ENCODE results near the gene ERN1. TPM values are rescaled to one million over a fixed set of nuclear protein-coding genes. Genes with fewer than 3 reads are reported as not detected.
"Not testable (repeated sequence)": the region's sequence is repeated elsewhere in the genome, so short reads cannot be mapped to it uniquely, and the experiment has no call there.

Gene ERN1
- total RNA-seq, 4 donors from 2014 or later, result 8.4 to 12.8 (median 12.1) TPM

DNA sequence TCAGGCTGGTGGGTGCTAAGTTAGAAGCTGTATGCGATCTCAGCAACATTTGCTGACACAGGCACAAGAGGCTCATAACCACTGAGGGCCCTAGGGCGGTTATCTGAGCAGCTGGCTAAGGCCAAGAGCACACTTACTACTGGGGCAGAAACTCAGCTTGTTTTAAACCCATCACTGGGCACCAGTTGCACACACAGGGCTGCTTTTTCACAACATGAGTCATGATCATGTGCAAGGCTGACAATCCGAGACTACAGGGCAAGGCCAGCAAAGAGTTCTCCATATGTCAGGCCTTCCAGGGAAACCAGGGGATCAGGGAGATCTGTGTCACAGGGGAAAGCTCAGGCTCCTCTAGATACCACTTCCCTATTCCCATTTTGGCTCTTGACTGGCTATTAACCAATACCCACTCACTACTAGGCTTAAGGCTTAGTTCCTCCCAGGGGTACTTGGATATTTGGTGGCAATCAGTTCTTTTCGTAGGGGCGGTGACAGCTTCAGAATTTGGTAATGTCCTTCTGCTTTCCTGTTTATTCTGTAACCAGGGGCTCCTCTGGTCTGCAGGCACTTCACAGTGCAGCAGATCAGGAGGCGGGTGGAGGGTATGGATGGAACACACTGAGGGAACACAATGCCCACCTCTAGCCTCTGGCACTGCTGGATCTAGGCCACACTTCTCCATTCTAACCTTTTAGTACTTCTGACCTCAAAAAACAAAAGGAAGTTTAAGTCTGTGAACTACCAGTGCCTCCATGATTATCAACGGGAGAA is 44.9 kb upstream of the ERN1 start:
- no peaks in the 10 kb centered on the region for H3K27me3 ChIP-seq
- peaks cover 0 to 42% (median 3%) of the 10 kb centered on the region in 3 donors for H3K4me1 ChIP-seq
- TF ChIP-seq POLR2A (IDR thresholded peaks at IDR 0.05) (no peak), EP300 (IDR thresholded peaks at IDR 0.05) (no peak), POLR2AphosphoS5 (IDR thresholded peaks at IDR 0.05) (no peak)
- TF ChIP-seq, protein P1, sequence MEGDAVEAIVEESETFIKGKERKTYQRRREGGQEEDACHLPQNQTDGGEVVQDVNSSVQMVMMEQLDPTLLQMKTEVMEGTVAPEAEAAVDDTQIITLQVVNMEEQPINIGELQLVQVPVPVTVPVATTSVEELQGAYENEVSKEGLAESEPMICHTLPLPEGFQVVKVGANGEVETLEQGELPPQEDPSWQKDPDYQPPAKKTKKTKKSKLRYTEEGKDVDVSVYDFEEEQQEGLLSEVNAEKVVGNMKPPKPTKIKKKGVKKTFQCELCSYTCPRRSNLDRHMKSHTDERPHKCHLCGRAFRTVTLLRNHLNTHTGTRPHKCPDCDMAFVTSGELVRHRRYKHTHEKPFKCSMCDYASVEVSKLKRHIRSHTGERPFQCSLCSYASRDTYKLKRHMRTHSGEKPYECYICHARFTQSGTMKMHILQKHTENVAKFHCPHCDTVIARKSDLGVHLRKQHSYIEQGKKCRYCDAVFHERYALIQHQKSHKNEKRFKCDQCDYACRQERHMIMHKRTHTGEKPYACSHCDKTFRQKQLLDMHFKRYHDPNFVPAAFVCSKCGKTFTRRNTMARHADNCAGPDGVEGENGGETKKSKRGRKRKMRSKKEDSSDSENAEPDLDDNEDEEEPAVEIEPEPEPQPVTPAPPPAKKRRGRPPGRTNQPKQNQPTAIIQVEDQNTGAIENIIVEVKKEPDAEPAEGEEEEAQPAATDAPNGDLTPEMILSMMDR (IDR thresholded peaks at IDR 0.05), result no peak
- WGBS, 2 donors (ENCODE audit: low coverage in 1 of 2), result 80% methylated on average over 5 of the region's 7 CpGs; no CpG with 5 or more reads in 1 of the 2 donors
- H3K9me3 ChIP-seq, result no peaks in the 10 kb centered on the region
- no peak overlapping the region for H3K4me3 ChIP-seq
- H3K36me3 ChIP-seq, result peaks cover 0 to 34% of the 10 kb centered on the region in 2 donors
- H3K27ac ChIP-seq, result peak overlapping the region in 3 of 4 donors; percentile 25 to 63 (median 44)
- ATAC-seq, result peak; percentile 75

DNA sequence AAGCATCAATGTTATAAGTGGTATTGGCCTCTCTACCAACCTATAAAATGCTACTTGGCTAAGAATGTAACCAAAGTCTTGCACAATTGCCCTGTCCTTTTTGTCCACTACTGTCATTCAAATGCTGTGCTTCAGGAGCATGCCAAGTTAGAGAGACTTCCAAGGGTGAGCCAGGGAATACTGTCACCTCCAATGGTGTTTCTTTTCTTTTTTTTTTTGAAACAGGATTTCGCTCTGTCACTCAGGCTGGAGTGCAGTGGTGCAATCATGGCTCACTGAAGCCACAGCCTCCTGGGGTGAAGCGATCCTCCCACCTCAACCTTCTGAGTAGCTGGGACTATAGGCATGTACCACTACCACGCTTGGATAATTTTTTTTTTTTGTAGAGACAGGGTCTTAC is 43.7 kb upstream of the ERN1 start:
- H3K4me3 ChIP-seq, result no peak overlapping the region
- H3K27ac ChIP-seq, result peak overlapping the region in 1 of 4 donors; percentile 44
- H3K4me1 ChIP-seq, result peaks cover 0 to 40% (median 3%) of the 10 kb centered on the region in 3 donors
- H3K9me3 ChIP-seq, result no peaks in the 10 kb centered on the region
- no peak for ATAC-seq
- peaks cover 0 to 36% of the 10 kb centered on the region in 2 donors for H3K36me3 ChIP-seq
- no peak for TF ChIP-seq POLR2AphosphoS5 (IDR thresholded peaks at IDR 0.05)
- TF ChIP-seq POLR2A (IDR thresholded peaks at IDR 0.05), result no peak
- TF ChIP-seq, protein P1 (IDR thresholded peaks at IDR 0.05), result no peak
- no peak for TF ChIP-seq EP300 (IDR thresholded peaks at IDR 0.05)
- H3K27me3 ChIP-seq, result no peaks in the 10 kb centered on the region
- WGBS, 2 donors (ENCODE audit: low coverage in 1 of 2), result 100% methylated on average over 3 of the region's 3 CpGs; no CpG with 5 or more reads in 1 of the 2 donors

DNA sequence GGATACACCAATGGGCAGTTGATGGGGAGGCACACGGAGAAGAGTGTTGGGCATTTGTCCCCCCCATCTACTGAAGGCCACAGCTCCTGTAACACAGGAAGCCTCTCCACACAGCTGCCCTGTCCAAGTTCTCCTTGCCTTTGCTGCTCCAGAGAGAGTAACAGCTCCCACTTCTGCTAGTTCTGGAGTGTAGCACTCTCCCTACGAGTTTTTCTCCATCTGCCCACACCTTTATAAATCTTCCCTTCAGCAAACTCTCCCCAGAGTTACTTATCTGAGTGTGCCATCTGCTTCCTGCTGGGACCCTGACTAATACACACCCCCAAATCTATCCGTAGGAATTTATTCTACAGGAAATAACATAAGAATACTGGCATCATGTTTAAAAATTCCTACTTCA is 42.6 kb upstream of the ERN1 start:
- no peak for ATAC-seq
- TF ChIP-seq POLR2AphosphoS5 (IDR thresholded peaks at IDR 0.05) (no peak), POLR2A (IDR thresholded peaks at IDR 0.05) (no peak)
- TF ChIP-seq, protein P1 (IDR thresholded peaks at IDR 0.05), result no peak
- peaks cover 0 to 41% of the 10 kb centered on the region in 2 donors for H3K36me3 ChIP-seq

DNA sequence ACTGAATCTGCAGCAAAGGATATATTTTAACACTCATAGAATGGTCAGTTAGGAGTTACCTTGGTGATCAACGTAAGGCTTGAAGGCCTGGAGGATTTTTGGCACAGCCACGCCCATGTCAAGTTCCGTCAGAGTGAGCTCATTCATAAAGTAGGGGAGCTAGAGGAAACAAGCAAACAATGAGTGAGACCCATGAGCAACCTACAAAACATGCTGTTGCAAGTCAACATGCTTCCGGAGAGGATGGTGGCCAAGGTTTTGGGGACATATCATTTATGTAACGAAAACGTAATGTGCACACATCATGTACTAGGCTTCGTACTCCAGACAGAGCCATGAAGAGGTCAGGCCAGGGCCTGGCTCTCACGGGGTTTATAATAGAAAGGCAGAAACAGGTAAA is 41.1 kb upstream of the ERN1 start:
- peaks cover 0 to 14% (median 0%) of the 10 kb centered on the region in 3 donors for H3K4me1 ChIP-seq
- 64 to 86% methylated on average over 8 of the region's 8 CpGs for WGBS, 2 donors (ENCODE audit: low coverage in 1 of 2)
- no peak for ATAC-seq
- no peaks in the 10 kb centered on the region for H3K27me3 ChIP-seq
- peaks cover 0 to 35% of the 10 kb centered on the region in 2 donors for H3K36me3 ChIP-seq
- no peak overlapping the region for H3K27ac ChIP-seq
- TF ChIP-seq, protein P1 (IDR thresholded peaks at IDR 0.05), result no peak
- TF ChIP-seq POLR2A (IDR thresholded peaks at IDR 0.05), result no peak
- TF ChIP-seq POLR2AphosphoS5 (IDR thresholded peaks at IDR 0.05), result no peak
- TF ChIP-seq EP300 (IDR thresholded peaks at IDR 0.05), result no peak
- H3K4me3 ChIP-seq, result no peak overlapping the region
- no peaks in the 10 kb centered on the region for H3K9me3 ChIP-seq

More for the DNA sequence above, 42.6 kb upstream of the ERN1 start:
- no peak overlapping the region for H3K27ac ChIP-seq
- no peak overlapping the region for H3K4me3 ChIP-seq
- no peaks in the 10 kb centered on the region for H3K9me3 ChIP-seq
- no peaks in the 10 kb centered on the region for H3K27me3 ChIP-seq
- 62 to 70% methylated on average over 2 to 3 of the region's 3 CpGs for WGBS, 2 donors (ENCODE audit: low coverage in 1 of 2)
- H3K4me1 ChIP-seq, result peaks cover 0 to 28% (median 3%) of the 10 kb centered on the region in 3 donors

DNA sequence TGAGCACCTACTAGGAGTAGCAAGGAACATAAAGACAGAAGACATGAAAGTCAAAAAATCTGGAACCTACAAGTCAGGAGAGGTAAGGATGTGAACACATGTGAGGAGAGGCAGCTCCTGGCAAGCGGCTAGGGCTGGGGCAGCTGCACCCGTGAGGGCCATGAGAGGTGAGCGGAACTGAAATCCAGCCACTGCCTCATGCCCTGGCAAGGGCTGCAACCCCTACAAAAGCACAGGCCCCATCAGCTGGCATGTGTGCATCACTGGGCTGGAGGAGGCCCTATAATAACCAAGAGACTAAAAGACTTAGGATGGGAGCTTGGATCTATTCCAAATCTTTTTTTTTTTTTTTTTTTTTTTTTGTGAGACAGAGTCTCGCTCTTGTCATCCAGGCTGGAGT is 40.3 kb upstream of the ERN1 start:
- H3K27ac ChIP-seq, result no peak overlapping the region

DNA sequence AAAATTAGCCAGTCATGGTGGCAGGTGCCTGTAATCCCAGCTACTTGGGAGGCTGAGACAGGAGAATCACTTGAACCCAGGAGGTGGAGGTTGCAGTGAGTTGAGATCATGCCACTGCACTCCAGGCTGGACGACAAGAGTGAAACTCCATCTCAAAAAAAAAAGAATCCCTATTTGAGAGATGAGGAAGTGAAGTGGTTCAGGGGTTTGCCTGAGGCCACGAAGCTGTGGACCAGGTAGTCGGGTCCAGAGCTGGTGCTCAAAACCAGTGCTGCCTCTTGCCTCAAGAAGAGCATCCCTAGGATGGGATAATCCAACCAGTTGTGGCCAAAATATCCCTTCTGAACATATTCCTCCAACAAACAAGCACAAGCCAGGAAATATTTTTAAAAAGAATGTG is 37.7 kb upstream of the ERN1 start:
- not testable (repeated sequence) for ATAC-seq, H3K27ac ChIP-seq, H3K27me3 ChIP-seq, H3K4me3 ChIP-seq, H3K9me3 ChIP-seq, H3K4me1 ChIP-seq
- peaks cover 0 to 52% of the 10 kb centered on the region in 2 donors for H3K36me3 ChIP-seq
- whole genome bisulfite sequencing, 2 donors (ENCODE audit: low coverage in 1 of 2), result 87% methylated on average over 3 of the region's 3 CpGs; no CpG with 5 or more reads in 1 of the 2 donors

More for the DNA sequence above, 40.3 kb upstream of the ERN1 start:
- no peaks in the 10 kb centered on the region for H3K9me3 ChIP-seq
- ATAC-seq, result no peak
- no peaks in the 10 kb centered on the region for H3K27me3 ChIP-seq
- H3K4me3 ChIP-seq, result no peak overlapping the region
- 86 to 94% methylated on average over 3 to 4 of the region's 4 CpGs for WGBS, 2 donors (ENCODE audit: low coverage in 1 of 2)
- peaks cover 0 to 6% (median 0%) of the 10 kb centered on the region in 3 donors for H3K4me1 ChIP-seq
- TF ChIP-seq EP300 (IDR thresholded peaks at IDR 0.05), result no peak
- TF ChIP-seq, protein P1 (IDR thresholded peaks at IDR 0.05), result no peak
- TF ChIP-seq POLR2A (IDR thresholded peaks at IDR 0.05), result no peak
- no peak for TF ChIP-seq POLR2AphosphoS5 (IDR thresholded peaks at IDR 0.05)
- peaks cover 0 to 43% of the 10 kb centered on the region in 2 donors for H3K36me3 ChIP-seq

Measured in gastroesophageal sphincter (tissue), 4 donors.